Stomach (tissue), 9 donors: ENCODE measurements around the gene RBMS2. TPM values are rescaled to one million over a fixed set of nuclear protein-coding genes. Genes with fewer than 3 reads are reported as not detected.

Experiments used
- DNase-seq, 2 donors: peaks; one replicate each; pipeline versions ENCODE4 v3.0.0 to v3.0.0-alpha.2; 2013 to 2019
- H3K27ac ChIP-seq, 5 donors: fragments of 200-600 bp in 4 of 5; sonication (generic) in 4 of 5; one replicate each; pipeline ENCODE4 v1.5.1; 2013 to 2019; ENCODE audit warnings: mild to moderate bottlenecking in 1 of 5, moderate library complexity in 1 of 5
- H3K27me3 ChIP-seq, 3 donors: fragments of 200-600 bp; sonication (generic); one replicate each; pipeline ENCODE4 v1.5.1; 2017 to 2019; ENCODE audit warnings: mixed run types in 1 of 3
- H3K36me3 ChIP-seq, 4 donors: fragments of 200-600 bp; sonication (generic); 1 replicate in 3 of 4; 2 replicates in 1 of 4; pipeline ENCODE4 v1.5.1; 2016 to 2019
- H3K4me1 ChIP-seq, 4 donors: fragments of 200-600 bp; sonication (generic); one replicate each; pipeline ENCODE4 v1.5.1; 2016 to 2019
- H3K4me3 ChIP-seq, 4 donors: fragments of 200-600 bp; sonication (generic) in 3 of 4; one replicate each; pipeline ENCODE4 v1.5.1; 2016 to 2019; ENCODE audit warnings: mild to moderate bottlenecking in 1 of 4
- H3K9me3 ChIP-seq, 4 donors: fragments of 200-600 bp; sonication (generic); one replicate each; pipeline ENCODE4 v1.5.1; 2016 to 2019
- EP300 ChIP-seq: sonication (generic); formaldehyde crosslinking; IDR thresholded peaks from one replicate; pipeline ENCODE4 v1.6.1; 2017; ENCODE audit warnings: antibody characterized with exemption
- POLR2A ChIP-seq, 4 donors: fragments of 450-650 bp; IDR thresholded peaks; one replicate each; pipeline ENCODE4 v1.6.1; 2016; ENCODE audit warnings: antibody characterized with exemption in 4 of 4, control low read depth in 2 of 4, mild to moderate bottlenecking in 1 of 4, moderate library complexity in 1 of 4
- POLR2AphosphoS5 ChIP-seq, 3 donors: sonication (generic); formaldehyde crosslinking; IDR thresholded peaks; one replicate each; pipeline ENCODE4 v1.6.1; 2016; ENCODE audit warnings: antibody characterized with exemption in 3 of 3
- WGBS, 5 donors: extraction: QIAGEN DNeasy Blood & Tissue Kit in 3 of 5; methylation state at CpG; one replicate each; pipeline versions ENCODE4 v1.1.5 to v1.1.7; 2013 to 2018; 5-methylcytosine and 5-hydroxymethylcytosine counted together
- intact Hi-C: fragments of 100-400 bp; cut with DNase I; formaldehyde crosslinking; loops from one replicate; pipeline ENCODE4 v1.15.1; 2023; ENCODE audit warnings: low total_unique reads
- polyA plus RNA-seq, 3 donors: library from polyadenylated mRNA; stranded (reverse); fragments of 200-250 nt; gene quantifications; one replicate each; pipeline ENCODE4 v1.2.3, GENCODE V29; 2013
- total RNA-seq, 5 donors: library from RNA; depleted of rRNA; stranded (reverse); fragments of >200 nt; gene quantifications; one replicate each; pipeline versions ENCODE4 v1.1.0 to v1.2.3, GENCODE V29; 2014 to 2016
- TF ChIP-seq, protein P1 (sequence below), 7 experiments: fragments of 450-650 bp in 4 of 7; fragments of 200-600 bp in 3 of 7; sonication (generic) in 3 of 7; IDR thresholded peaks; one replicate each; pipeline ENCODE4 v1.5.1; 2016 to 2019; ENCODE audit warnings: antibody characterized with exemption in 7 of 7, control low read depth in 2 of 7, mild to moderate bottlenecking in 1 of 7
- donor health status: healthy with polysubstance abuse.
- donor health status: Bipolar disorder and iron deficiency.
- donor health status: healthy.

The RBMS2 gene
- total and polyA plus RNA-seq, 8 donors: 4.2 to 123 (median 9.8) TPM

- TF ChIP-seq, protein P1, sequence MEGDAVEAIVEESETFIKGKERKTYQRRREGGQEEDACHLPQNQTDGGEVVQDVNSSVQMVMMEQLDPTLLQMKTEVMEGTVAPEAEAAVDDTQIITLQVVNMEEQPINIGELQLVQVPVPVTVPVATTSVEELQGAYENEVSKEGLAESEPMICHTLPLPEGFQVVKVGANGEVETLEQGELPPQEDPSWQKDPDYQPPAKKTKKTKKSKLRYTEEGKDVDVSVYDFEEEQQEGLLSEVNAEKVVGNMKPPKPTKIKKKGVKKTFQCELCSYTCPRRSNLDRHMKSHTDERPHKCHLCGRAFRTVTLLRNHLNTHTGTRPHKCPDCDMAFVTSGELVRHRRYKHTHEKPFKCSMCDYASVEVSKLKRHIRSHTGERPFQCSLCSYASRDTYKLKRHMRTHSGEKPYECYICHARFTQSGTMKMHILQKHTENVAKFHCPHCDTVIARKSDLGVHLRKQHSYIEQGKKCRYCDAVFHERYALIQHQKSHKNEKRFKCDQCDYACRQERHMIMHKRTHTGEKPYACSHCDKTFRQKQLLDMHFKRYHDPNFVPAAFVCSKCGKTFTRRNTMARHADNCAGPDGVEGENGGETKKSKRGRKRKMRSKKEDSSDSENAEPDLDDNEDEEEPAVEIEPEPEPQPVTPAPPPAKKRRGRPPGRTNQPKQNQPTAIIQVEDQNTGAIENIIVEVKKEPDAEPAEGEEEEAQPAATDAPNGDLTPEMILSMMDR (IDR thresholded peaks at IDR 0.05): peak in 1 of 7 experiments; percentile 21
- no peak for TF ChIP-seq POLR2A (IDR thresholded peaks at IDR 0.05)
- TF ChIP-seq EP300: no peak
- TF ChIP-seq POLR2AphosphoS5 (IDR thresholded peaks at IDR 0.05): peak in 2 of 3 donors; percentile 75 to 83
- Histone ChIP-seq H3K36me3 (peaks cover 26 to 28% (median 27%) of the 10 kb centered on the region in 4 donors), H3K4me3 (peak overlapping the region; percentile 80 to 95 (median 86)), H3K9me3 (no peaks in the 10 kb centered on the region), H3K27ac (peak overlapping the region; percentile 89 to 96 (median 95)), H3K27me3 (no peaks in the 10 kb centered on the region), H3K4me1 (peaks cover 49 to 89% (median 71%) of the 10 kb centered on the region in 4 donors)
- peak; percentile 80 to 91 for DNase-seq
- 1% methylated on average over 22 to 47 of the region's 47 CpGs for WGBS, 5 donors
- intact Hi-C loops: loop anchor here (10.0 kb wide), 1 partner anchor 50 kb away; the partner anchor contains the start of gene PTGES3
Observed at GRCh38 chr12:56634837-56635791, 113.5 kb downstream of the RBMS2 start.

- 2 to 5% (median 3%) methylated on average over 20 of the region's 20 CpGs for WGBS, 5 donors
- peaks cover 42 to 88% (median 66%) of the 10 kb centered on the region in 4 donors for H3K4me1 ChIP-seq
- peak overlapping the region; percentile 80 to 95 (median 86) for H3K4me3 ChIP-seq
- DNase-seq: peak; percentile 88 to 96
- intact Hi-C loops: loop anchor here (10.0 kb wide), 1 partner anchor 49 kb away; the partner anchor contains the start of gene PTGES3
- no peaks in the 10 kb centered on the region for H3K9me3 ChIP-seq
- H3K36me3 ChIP-seq: peaks cover 35 to 37% (median 36%) of the 10 kb centered on the region in 4 donors
- H3K27ac ChIP-seq: peak overlapping the region; percentile 89 to 96 (median 95)
- no peaks in the 10 kb centered on the region for H3K27me3 ChIP-seq
- TF ChIP-seq, protein P1 (IDR thresholded peaks at IDR 0.05): no peak
- TF ChIP-seq EP300: no peak
- TF ChIP-seq POLR2A (IDR thresholded peaks at IDR 0.05): peak in 2 of 4 donors; percentile 30 to 45
- TF ChIP-seq POLR2AphosphoS5 (IDR thresholded peaks at IDR 0.05): peak; percentile 72 to 84 (median 79)
Observed at GRCh38 chr12:56635806-56636674, 114.4 kb downstream of the RBMS2 start.

DNA sequence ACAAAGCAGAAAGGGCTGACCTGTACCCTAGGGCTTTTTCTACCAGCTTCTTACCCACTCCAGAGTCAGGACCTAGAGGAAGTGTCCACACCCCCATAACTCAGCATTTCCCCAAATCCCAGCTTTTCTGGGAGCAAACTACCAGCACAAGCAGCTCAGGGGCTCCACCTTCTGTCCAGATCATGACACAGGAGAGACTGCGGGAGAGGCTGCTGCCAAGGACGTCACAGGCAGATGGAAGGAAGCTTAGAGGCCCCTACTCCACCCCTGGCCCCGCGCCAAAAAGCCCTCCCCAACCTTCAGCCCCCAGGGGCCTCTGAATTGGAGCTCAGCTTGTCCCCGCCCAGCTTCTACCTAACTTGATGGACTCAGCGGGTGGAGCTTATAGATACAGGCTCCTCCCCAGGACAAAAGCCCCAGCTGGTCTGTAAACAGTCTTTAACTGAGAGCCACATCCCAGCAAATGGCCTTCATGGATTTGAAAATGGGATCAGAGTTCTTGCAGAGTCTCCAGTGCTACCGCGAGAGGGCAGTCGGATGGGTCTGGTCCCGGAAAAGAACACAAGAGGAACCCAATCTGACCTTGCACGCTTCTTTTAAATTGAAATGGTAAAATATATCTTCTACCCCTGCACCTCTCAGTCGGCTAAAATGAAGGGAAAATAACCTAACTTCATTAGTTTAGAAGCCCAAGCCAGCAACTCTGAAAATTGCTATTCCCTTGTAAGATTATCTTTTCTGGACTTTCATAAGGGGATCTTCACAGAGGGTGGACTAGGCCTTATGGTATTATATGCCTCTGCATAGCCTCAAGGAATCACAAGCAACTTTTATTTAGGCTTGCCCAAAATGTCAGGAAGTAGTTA, 115.3 kb downstream of the RBMS2 start:
- Histone ChIP-seq H3K4me3 (peak overlapping the region; percentile 80 to 95 (median 86)), H3K27me3 (no peaks in the 10 kb centered on the region), H3K9me3 (no peaks in the 10 kb centered on the region), H3K36me3 (peaks cover 44 to 46% (median 45%) of the 10 kb centered on the region in 4 donors), H3K27ac (peak overlapping the region; percentile 89 to 96 (median 95)), H3K4me1 (peaks cover 36 to 86% (median 66%) of the 10 kb centered on the region in 4 donors)
- DNase-seq: peak; percentile 97 to 100
- intact Hi-C loops: loop anchor here (10.0 kb wide), 1 partner anchor 48 kb away; the partner anchor contains the start of gene PTGES3
- TF ChIP-seq, protein P1 (IDR thresholded peaks at IDR 0.05): peak in 5 of 7 experiments; percentile 38 to 62 (median 55)
- peak; percentile 47 to 87 (median 53) for TF ChIP-seq POLR2AphosphoS5 (IDR thresholded peaks at IDR 0.05)
- TF ChIP-seq EP300: no peak
- no peak for TF ChIP-seq POLR2A (IDR thresholded peaks at IDR 0.05)
- 3 to 5% (median 4%) methylated on average over 12 of the region's 12 CpGs for WGBS, 5 donors
